Mucosa of descending colon (tissue), 3 donors: ENCODE data around the gene ATRNL1. TPM values are rescaled to one million over a fixed set of nuclear protein-coding genes. Genes with fewer than 3 reads are reported as not detected.

ENCODE experiments used
- ATAC-seq: fragments of 200-7000 bp; cut with Tn5 transposase; one replicate; pipeline ENCODE4 v1.9.1; 2020; ENCODE audit warnings: mild to moderate bottlenecking, moderate library complexity
- DNase-seq, 3 donors: peaks; one replicate each; pipeline ENCODE4 v3.0.0-alpha.2; 2020
- H3K36me3 ChIP-seq: fragments of 200-600 bp; one replicate; pipeline ENCODE4 v1.8.0; 2021; ENCODE audit warnings: low read depth, mild to moderate bottlenecking
- H3K4me1 ChIP-seq: fragments of 200-600 bp; one replicate; pipeline ENCODE4 v1.8.0; 2021; ENCODE audit warnings: low read depth, mild to moderate bottlenecking
- H3K4me3 ChIP-seq: fragments of 200-600 bp; one replicate; pipeline ENCODE4 v1.8.0; 2021; ENCODE audit warnings: mild to moderate bottlenecking
- H3K9me3 ChIP-seq: fragments of 200-600 bp; one replicate; pipeline ENCODE4 v1.8.0; 2021; ENCODE audit warnings: mild to moderate bottlenecking
- CTCF ChIP-seq: fragments of 200-600 bp; IDR thresholded peaks from one replicate; pipeline ENCODE4 v1.8.0; 2022; ENCODE audit warnings: antibody characterized with exemption, mild to moderate bottlenecking
- intact Hi-C, 2 donors: fragments of 100-400 bp; cut with DNase I in 1 of 2; cut with micrococcal nuclease in 1 of 2; formaldehyde crosslinking; loops; one replicate each; pipeline versions ENCODE4 v1.11.0 to v1.11.1; 2022; cut with DNase I, micrococcal nuclease
- total RNA-seq, 3 donors: library from RNA; stranded (reverse); fragmentation: NEBNext Ultra II Directional in 2 of 3; extraction: Animal tissue kit (Norgen Biotek cat#: 25700) in 2 of 3; gene quantifications; one replicate each; pipeline versions ENCODE4 v1.2.1 to v1.2.4, GENCODE V29; 2021 to 2023
- donor health status: DM: no; HTN: no; CAD: no; lungs with moderate emphysema.
- donor health status: DM: no; HTN: no; CAD: no.
- donor health status: DM: no; HTN: yes; CAD: no.

The ATRNL1 gene
- total RNA-seq, 3 donors from 2014 or later = 0.58 to 61.7 (median 1.8) TPM

- TF ChIP-seq CTCF = no peak
- Histone ChIP-seq H3K9me3 (no peaks in the 10 kb centered on the region), H3K36me3 (no peaks in the 10 kb centered on the region), H3K4me3 (no peak overlapping the region), H3K4me1 (no peaks in the 10 kb centered on the region)
- DNase-seq = no peak
- intact Hi-C loops = no loop called here
- ATAC-seq = no peak
These were observed 860.8 kb downstream of the ATRNL1 start for GRCh38 chr10:115953968-115954367.

GRCh38 chr10:115956225-115957011, 863.3 kb downstream of the ATRNL1 start:
- H3K4me1 ChIP-seq = no peaks in the 10 kb centered on the region
- DNase-seq = no peak
- TF ChIP-seq CTCF = no peak
- no peak overlapping the region for H3K4me3 ChIP-seq
- intact Hi-C loops = no loop called here
- ATAC-seq = no peak
- no peaks in the 10 kb centered on the region for H3K36me3 ChIP-seq
- no peaks in the 10 kb centered on the region for H3K9me3 ChIP-seq

GRCh38 chr10:115957012-115957399, 863.8 kb downstream of the ATRNL1 start:
- TF ChIP-seq CTCF = no peak
- ATAC-seq (no peak), DNase-seq (no peak)
- no peaks in the 10 kb centered on the region for H3K36me3 ChIP-seq
- H3K9me3 ChIP-seq = no peaks in the 10 kb centered on the region
- no peaks in the 10 kb centered on the region for H3K4me1 ChIP-seq
- intact Hi-C loops = no loop called here
- H3K4me3 ChIP-seq = no peak overlapping the region

GRCh38 chr10:115957786-115958442, 864.7 kb downstream of the ATRNL1 start:
- Histone ChIP-seq H3K4me1 (no peaks in the 10 kb centered on the region), H3K9me3 (no peaks in the 10 kb centered on the region), H3K36me3 (no peaks in the 10 kb centered on the region), H3K4me3 (no peak overlapping the region)
- no peak for DNase-seq
- intact Hi-C loops = no loop called here
- TF ChIP-seq CTCF = no peak
- ATAC-seq = no peak

- Histone ChIP-seq H3K4me3 (no peak overlapping the region), H3K36me3 (no peaks in the 10 kb centered on the region), H3K9me3 (no peaks in the 10 kb centered on the region), H3K4me1 (no peaks in the 10 kb centered on the region)
- intact Hi-C loops = no loop called here
- no peak for DNase-seq
- no peak for TF ChIP-seq CTCF
- no peak for ATAC-seq
These were observed 870.7 kb downstream of the ATRNL1 start for GRCh38 chr10:115963848-115964247.
